ENCODE results near the gene TOMM40. TPM values are rescaled to one million over a fixed set of nuclear protein-coding genes. Genes with fewer than 3 reads are reported as not detected.

Gene TOMM40
- total and polyA plus RNA-seq, 9 of the 15 experiments (the other 6 are each of a cell fraction or from before 2014, with no cell fraction given), result 0.89 to 290 (median 160) TPM

- TF ChIP-seq ZNF318 (IDR thresholded peaks at IDR 0.05; ENCODE audit: borderline replicate concordance in 1 of 2, low read depth in 1 of 2) (no peak), ZFPM2 (CRISPR knock-in tag; IDR thresholded peaks at IDR 0.05) (no peak), ZSCAN29 (IDR thresholded peaks at IDR 0.05) (no peak), SP1 (CRISPR knock-in tag; IDR thresholded peaks at IDR 0.05) (peak; percentile 64), ZSCAN32 (CRISPR knock-in tag; IDR thresholded peaks at IDR 0.05) (no peak), ILK (tag; IDR thresholded peaks at IDR 0.05; ENCODE audit: borderline replicate concordance, low read depth) (no peak), SPI1 (IDR thresholded peaks at IDR 0.05; ENCODE audit: borderline replicate concordance, low read depth, low read length) (no peak), PTBP1 (IDR thresholded peaks at IDR 0.05; ENCODE audit: low read depth, low read length) (no peak), ZNF133 (CRISPR knock-in tag; IDR thresholded peaks at IDR 0.05) (peak; percentile 87; the same call in 1 of the 2 replicates), BRCA1 (IDR thresholded peaks at IDR 0.05) (no peak), BRCA1 (CRISPR knock-in tag; IDR thresholded peaks at IDR 0.05) (no peak), GABPA (tag; conservative IDR thresholded peaks at IDR 0.05; ENCODE audit: low read depth) (no peak), ZNF584 (CRISPR knock-in tag; IDR thresholded peaks at IDR 0.05; ENCODE audit: low read depth) (no peak), RBM22 (IDR thresholded peaks at IDR 0.05; ENCODE audit: low read depth, low read length, poor library complexity, severe bottlenecking) (no peak), TFE3 (CRISPR knock-in tag; IDR thresholded peaks at IDR 0.05) (no peak), CTCFL (IDR thresholded peaks at IDR 0.05; ENCODE audit: borderline replicate concordance, insufficient read depth, low read depth, low read length, poor library complexity, severe bottlenecking) (peak; percentile 24)
Measured at GRCh38 chr19:44845612-44846454, 45.2 kb upstream of the TOMM40 start, which contains the start of gene NECTIN2 (continued).

Measured in K562 (cell line).